8988T (cell line): ENCODE results near the gene SGMS2.
"Not testable (repeated sequence)": the region's sequence is repeated elsewhere in the genome, so short reads cannot be mapped to it uniquely, and the experiment has no call there.

Source experiments
- DNase-seq: peaks from one replicate; pipeline ENCODE4 v3.0.0; 2011

The SGMS2 gene

DNA sequence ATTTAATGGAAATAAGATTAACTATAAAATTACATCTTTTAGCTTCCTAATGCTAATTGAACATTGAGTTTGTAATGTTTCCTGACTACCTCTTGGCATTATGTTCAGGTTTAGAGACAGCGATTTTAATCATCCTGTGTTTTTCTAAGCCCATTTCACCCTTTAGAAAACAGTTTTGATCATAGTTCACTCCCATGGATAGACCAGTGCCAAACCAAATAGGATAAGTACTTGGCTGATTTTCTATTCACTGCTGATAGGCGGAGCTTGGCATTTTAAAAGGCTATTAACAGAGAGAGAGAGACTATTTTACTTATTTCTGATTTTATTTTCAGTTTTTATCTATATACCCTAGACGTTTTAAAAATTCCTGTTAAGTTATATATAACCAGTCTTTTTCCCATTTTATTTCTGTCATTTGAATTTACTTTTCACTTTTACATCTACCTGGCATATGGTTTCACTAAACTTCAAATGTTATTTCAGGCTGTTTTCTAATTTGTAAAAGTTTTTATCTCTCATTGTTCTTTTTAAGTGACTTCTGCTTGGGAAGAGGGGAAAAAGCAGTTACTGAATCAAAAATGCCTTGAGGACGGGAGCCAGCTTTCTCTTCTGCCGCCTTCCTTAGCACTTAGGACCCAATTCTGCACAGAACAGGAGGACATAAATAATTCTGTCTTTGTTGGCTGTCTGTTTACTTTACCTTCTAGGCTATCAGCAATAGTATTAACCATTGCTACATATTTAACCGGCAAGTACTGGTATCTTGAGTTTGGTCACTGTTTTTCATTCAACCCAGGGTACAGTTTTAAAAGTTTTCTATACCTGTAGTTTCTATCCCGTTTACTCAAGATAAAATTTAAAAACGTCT is 46.4 kb downstream of the SGMS2 start:
- DNase-seq, result no peak

DNA sequence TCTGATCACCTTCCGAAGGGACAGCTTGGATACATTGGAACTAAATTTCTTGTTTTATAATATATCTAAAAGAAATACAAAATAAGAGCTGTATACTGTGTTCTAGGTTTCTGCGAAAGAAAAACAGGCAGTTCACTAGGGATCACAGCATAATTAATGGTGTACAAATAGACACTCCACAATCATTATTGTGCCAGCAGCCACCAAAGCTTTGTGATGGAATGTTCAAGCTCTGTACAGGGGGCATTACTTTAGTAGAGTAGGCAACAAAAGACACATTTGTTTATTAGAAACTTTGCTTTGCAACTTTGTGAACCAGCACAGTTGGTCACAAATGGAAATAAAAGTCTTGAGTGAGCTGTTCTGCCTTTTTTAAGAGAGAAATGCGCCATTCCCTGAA is 49.3 kb downstream of the SGMS2 start:
- no peak for DNase-seq

DNA sequence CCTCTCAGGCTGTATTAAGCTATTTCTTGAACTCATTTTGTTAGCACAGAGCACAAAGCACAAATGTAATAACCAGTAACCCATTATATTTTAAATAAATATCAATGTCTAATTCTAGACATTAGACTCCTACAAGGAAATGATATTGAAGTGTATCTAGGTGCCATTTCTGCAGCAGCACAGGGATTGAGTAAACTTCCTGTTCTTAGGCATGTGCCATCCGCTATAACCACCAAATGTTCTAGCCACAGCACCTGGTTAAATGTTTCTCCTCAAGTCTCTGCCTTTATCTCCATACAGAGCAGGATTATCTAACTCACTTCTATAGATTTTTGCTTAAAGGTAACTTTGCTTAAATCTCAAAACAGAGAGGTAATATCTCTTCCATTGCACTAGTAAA is 51.4 kb downstream of the SGMS2 start:
- DNase-seq, result no peak

DNA sequence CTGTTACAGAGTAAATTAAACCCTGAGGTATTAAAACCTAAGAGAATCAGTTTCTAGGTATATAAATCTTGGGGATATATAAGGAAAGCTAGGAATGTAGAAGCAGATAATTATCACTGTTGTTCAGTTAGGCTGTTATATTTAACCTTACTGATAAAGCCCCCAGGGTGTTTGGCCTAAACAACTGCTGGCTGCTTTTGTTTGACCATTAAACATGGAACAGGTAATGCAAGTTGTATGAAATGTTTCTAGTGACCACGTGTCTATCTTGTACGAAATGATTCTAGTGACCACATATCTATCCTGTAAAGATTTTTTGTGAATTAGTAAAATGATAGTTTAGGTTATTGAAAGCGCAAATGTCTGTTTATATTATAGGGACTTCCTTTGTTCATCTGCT is 52.6 kb downstream of the SGMS2 start:
- DNase-seq, result no peak

DNA sequence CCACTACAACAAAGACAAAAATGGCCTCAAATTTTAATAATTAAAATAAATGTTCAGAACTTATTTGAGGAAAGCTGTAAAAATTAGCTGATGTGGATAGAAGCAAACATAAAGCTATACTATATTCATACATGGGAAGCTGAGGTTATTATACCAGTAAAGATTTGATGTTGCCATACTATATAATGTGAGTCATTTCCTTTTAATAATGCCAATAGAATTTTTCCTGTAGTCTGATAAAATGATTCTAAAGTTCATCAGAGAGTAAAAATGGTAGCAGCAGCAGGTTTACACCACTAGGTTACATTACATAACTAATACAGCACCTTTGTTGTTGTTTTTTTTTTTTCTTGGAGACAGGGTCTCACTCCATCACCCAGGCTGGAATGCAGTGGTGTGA is 61.1 kb downstream of the SGMS2 start:
- no peak for DNase-seq

DNA sequence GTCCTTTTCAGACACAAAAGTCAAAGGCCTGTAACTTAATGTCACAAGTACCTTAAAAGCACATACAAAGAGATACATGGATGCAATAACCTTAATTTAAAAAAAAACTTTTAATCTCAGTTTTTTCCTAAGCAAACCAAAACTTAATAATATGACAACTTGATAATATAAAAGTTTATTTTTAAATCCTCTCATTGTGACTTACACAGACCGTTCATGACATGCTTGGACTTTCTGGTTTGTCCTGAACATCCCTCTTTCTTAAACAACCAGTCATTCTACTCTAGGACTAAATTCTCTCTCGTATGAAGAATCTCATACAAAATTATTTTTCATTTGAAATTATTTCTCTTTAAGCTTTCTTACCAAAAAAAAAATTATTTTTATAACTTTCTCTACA is 63.5 kb downstream of the SGMS2 start:
- no peak for DNase-seq

DNA sequence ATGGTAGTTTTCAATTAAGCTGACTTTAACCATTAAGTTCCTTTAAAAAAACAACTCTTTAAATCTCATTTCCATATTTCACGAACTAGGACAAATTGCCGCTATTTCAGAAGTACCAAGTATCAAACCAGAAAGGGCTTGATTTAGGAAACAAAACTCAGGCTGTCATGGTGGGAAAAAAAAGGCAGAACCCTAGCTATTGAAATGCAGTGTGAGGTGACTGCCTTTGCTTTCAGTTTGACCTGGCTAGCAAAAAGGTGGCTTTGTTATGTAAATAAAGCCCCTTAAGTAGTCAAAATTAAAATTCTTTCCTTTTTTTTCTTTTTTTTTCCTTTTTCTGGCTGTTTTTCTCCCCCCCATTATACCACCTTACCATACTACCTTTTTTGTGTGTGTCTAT is 66.0 kb downstream of the SGMS2 start:
- no peak for DNase-seq

DNA sequence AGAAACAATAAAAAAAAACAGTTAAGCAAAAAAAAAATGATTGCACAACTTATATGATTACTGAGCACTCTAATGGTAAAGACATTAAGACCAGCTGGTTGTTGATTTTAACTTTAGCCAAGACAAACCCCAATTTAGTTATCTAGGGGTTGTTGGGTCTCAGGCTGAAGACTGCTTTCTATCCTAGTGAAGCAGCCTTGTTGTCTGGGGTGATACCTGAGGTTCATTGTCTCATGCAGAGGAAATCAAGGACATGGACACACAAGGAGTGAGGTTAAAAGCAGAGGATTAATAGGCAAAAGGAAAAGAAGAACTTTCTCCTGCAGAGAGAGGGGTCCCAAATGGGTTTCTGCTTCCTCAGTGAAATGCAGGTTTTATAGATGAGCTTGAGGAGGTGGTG is 66.6 kb downstream of the SGMS2 start:
- DNase-seq, result no peak

DNA sequence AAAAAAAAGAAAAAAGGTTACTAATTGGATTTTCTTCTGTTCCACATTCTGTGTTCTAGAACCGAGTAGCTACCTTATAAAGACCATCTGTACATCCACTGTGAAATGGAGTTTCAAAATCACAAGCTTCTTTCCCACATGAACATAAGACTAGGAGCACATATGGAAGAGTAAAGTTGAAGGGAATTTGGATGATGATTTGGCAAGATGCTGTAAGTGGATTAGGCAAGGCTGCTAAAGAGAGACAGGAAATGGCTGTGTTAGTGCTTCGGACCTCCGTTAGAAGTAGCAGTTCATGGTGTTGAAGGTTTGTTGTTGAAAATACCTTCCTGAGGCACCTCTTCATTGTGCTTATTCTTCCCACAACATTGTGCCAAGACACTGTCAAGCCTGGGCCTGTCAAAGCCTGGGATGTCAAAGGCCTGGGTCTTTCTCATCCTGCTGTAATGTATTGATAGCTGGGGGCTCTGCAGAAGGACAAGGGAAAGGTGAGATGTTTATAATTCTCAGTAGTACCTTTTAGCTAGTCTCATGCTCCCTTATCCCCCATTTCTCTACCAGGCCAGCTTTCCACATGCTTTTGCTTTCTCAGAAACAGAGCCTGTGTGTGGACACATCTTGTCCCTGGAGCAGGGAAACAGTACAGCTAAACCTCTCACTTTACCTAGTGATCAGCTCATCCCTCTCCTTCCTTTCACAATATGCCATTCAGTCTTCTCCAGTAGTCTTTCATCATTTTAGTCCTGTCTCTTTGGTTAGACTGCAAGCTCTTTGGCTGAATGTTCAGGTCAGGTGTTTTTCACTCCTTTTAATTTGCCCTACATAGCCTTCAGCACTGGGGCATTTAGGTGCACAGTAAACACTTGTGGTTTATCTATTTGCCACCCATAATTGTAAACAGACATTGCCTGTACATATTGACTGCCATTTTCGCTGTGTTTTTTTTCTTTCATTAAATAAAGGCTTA is 68.7 kb downstream of the SGMS2 start:
- no peak for DNase-seq

DNA sequence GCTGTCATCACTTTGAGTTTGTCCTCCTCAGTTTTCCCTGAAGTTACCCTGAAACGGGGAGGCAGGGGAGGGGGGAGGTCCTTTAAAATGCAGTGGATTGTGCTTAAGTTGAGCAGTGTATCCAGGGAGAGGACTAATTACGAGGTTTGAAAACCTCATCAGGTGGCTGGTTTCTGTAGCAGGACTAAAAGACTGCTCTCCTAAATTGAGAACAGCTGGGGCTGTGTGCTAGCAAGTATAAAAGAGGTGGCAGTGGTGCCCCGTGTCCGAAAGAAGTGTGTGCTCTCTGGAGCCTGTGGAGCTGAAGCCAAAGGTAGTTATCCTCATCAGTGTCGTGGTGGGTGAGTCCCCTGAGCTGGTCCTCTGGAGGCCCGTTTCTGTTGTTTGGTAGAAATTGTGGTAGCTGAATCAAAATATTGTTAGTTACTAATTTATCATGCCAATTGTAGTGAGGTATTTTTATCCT is 69.4 kb downstream of the SGMS2 start:
- DNase-seq, result no peak

DNA sequence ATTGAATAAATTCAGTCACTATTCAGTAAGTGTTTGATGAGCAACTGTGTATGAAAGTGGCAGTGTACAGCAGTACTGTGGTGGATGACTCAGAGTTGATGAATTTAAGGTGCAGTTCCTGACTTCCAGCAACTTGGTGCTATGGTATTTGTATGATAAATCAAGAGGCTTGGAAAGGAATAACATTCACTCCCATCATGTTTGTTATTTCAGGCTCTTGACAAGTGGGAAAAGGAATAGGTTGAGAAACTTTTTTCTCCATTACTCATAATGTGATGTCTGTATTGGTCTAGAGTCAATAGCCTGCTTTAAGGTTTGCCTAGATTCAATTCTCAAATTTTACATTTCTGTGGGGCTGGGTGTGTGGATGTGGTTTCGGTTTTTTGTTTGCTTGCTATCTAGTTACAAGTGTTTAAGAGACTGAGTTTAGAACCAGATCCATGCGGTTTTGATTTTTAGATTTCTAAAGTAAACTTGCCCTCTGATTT is 71.5 kb downstream of the SGMS2 start:
- peak; percentile 12 for DNase-seq

DNA sequence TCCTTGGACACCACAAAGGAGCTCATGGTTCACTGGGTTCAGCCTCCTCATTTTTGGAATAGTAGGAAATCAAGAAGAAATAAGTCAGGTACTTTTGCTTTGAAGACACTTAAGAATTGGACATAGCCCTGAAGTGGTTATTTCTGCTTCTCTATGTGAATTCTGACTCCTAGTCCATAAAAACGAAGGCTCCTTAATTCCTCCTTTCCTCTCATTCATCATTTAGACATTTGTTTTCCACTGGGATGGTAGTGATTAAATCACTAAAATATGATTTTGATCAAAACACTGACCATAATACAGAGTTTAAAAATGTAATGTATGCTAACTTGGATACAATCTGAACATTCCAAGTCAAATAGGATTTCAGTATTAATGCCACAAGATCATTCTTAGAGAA is 71.9 kb downstream of the SGMS2 start:
- DNase-seq, result no peak

DNA sequence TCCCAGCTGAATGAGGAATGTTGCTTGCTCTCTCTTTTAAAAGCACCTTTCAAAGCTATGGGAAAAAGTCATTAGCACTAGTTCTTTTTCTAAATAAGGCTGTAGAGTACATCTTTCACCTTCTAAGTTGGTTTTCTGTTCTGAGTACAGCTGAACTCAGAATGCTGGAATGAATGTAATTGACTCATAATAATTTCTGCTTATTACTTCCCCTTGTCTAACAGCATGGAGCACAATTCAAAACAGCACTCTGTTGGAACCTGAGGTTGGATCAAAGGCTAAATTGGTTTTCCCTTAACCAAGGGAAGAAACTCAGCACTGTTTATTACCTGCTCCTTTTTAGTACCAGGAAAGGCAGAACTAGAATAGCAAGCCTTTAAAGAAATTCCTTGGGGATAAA is 73.1 kb downstream of the SGMS2 start:
- DNase-seq, result no peak

DNA sequence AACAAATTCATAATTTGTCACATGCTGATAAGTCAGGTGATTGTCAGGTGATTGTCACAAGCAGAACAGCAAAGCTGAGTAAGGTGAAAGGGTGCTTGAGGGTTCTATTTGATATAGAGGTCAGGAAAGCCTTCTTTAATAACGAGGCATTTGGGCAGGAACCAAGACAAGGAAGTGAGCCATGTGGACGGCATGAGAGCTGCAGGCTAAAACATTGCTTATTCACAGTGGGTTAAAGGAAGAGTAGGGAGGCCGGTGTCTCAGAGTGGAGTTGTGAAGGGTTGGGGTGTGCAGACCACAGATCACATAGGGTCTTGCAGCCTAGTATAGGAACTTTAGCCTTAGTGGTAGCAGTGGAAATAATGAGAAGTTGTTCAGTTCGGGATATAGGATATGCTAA is 75.3 kb downstream of the SGMS2 start:
- DNase-seq, result no peak

DNA sequence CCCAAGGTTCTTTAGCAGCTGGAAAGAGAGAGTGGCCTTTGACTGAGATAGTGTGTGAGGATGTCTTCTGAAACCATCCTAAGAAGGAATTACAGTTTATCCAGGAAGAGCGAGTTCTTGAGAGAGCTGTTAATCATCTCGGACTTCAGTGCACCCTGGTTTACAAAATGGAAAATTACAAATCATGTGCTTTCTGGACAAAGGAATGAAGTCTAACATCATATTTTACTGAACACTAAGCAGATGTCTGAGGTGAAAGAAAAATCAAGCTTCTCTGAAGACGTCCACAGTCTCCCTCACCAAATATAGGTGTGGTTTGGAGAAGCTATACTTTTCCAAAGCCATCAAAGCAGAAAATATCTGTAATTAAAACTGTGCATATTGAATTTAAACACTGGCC is 75.8 kb downstream of the SGMS2 start:
- no peak for DNase-seq

DNA sequence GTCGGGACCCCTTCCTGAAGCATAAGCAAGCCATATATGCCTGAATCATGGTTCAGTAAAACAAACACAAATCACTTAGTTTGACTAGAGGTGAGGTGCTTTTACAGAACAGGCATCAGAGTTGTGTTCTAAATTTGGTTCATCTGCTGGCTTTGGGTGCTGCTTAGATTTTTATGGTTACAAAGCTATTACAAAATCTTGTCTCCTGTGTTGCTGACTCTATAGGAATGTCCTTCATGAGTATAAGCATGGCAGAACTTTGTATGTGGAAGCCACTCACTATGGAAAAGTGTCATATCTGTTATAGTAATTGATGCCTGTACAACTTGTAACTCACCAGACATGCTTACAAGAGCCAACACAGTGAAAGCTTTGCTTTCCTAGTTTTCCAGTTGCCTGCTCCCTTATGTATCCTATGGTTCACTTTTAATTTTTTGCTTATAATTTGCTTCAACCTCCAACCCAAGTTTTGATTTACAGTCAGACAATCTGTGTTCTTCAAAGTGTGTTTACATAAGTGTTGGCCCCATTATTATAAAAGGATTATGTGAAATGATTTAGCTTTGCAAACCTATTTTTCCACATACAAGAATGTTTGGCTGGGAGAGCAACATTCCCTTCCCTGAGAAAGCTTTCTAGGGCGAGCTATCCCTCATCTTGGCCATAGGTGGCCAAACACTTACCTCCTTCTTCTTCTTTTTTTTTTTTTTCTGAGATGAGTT is 76.6 kb downstream of the SGMS2 start:
- no peak for DNase-seq

DNA sequence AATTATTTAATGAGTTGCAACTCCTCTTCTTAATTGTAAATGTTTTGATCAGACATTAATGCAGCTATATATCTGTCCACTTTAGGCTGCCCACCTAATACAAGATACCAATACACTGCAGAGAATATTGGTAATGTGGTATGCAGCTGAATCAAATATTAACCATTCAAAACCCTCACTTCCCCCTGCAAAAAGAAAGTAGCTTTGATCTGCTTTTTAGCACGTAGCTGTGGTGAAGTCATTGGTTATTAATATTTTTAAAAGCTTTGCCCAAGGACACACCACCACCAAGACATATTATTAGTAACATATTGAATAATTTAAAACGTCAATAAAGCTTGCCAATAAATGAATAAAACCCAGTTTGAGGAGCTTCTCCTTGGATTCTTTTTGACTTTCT is 78.0 kb downstream of the SGMS2 start:
- DNase-seq, result no peak

DNA sequence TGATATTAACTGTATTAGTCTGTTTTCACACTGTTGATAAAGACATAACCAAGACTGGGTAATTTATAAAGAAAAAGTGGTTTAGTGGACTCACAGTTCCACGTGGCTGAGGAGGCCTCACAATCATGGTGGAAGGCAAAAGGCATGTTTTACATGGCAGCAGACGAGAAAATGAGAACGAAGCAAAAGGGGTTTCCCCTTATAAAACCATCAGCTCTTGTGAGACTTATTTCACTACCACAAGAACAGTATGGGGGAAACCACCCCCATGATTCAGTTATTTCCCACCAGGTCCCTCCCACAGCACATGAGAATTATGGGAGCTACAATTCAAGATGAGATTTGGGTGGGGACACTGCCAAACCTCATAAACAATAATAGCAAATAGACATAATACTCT is 80.3 kb downstream of the SGMS2 start:
- DNase-seq, result not testable (repeated sequence)

DNA sequence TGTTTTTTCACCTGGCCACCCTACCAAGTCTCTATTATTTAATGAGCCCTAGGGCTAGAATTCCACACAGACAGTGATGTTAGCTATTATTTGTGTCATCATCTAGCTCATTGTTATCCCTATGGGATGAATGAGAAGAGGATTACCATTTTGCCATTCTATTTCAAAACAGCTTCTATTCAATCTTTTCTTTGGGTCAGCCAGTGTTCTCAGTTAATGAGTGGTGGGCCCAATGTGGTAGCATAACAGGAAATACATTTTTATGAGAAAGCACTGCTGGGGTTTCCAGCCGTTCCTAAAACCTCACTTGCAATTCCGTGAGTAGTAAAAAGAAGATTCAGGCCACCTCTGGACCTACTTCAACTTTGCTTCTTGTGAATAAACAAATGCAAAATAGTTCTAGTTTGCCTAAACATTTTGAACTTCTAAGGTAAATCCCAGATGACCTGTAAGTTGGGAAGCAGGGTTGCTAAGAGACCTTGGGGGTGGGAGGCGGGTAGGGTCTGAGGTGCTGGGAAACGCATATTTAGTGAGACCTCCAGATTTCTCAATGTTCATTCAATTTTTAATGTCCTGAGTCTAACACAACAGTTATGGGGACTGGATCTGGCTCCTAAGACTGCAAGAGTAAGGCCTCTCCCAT is 81.8 kb downstream of the SGMS2 start:
- DNase-seq, result no peak

DNA sequence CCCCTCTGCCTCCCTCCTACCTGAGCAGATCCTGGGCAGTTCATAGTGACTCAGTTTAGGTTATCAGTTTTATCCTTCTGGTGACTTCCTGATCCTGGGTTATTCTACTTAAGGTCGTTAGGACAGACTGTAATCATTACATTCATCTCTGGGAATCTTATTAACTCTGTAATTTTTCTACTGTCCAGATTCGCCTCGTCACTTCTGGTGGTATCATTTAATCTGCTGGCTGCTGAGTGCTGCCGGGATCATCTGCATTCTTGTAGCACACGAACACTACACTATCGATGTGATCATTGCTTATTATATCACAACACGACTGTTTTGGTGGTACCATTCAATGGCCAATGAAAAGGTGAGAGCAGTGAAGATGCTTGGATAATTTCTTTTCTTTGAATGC is 83.6 kb downstream of the SGMS2 start:
- DNase-seq, result no peak

DNA sequence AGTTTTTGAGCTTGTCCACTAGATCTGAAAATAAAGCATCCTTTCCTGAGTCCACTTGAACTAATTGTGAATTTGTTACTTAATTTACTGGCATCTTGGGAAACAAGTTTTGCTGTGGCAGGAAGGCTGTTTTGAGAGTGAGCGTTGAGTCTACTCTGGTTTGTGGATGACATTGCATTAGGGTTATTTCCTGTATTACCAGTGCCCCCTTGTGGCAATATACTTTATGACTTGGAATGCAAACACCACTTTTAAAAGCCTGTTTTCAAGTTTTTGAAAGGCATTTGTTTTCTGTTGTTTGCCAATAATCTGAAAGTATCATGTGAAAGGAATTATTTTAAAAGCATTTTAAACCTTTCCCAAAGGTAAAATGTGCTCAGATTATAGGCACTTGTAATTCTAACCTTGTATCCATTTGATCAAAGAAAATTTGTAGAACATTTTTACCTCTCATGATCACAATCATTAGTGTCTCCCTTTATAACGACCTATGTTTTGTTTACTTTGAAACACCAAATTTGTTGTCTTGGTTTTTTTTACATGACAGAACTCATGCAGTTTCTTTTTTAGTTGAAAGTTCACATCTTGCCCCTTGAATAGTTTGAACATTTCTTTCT is 88.7 kb downstream of the SGMS2 start:
- DNase-seq, result no peak

DNA sequence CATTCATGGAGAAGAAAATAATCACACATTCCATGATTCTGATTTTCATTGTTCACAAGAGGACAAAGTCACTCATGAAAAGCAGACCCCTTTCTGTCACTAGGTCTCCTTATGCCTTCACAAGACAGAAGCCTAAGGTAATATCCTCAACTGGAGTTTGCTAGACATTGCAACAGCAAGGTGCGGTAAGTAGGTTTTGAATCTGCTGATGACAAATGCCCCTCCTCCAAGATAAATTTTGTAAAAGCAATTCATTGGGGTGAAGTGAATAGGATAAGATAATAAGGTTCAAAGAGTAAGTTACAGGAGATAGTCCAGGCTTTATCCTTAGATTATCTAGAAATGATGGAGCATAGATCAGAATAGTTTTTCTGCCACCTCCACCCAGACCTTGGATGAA is 90.5 kb downstream of the SGMS2 start:
- DNase-seq, result no peak
